GM19328 (cell line): ENCODE data around the gene SAMD5.

Experiments
- ATAC-seq: cut with Tn5 transposase; IDR thresholded peaks from one replicate; pipeline ENCODE4 v1.9.1; 2021; ENCODE audit warnings: mild to moderate bottlenecking, moderate library complexity; ENCODE audit not compliant: unreplicated experiment

The SAMD5 gene

GRCh38 chr6:147508042-147508865 is at the start of gene SAMD5:
Gene SAMD5 (plus strand): TSS chr6:147508690. CDS start chr6:147508929, 239 bp downstream.
- peak; percentile 60 for ATAC-seq

GRCh38 chr6:147459780-147460179 is 48.7 kb upstream of the SAMD5 start:
- ATAC-seq, result no peak

- no peak for ATAC-seq
Measured at GRCh38 chr6:147463651-147464050, 44.8 kb upstream of the SAMD5 start.

- no peak for ATAC-seq
Measured at GRCh38 chr6:147467428-147467827, 41.1 kb upstream of the SAMD5 start.

GRCh38 chr6:147467886-147468285 is 40.6 kb upstream of the SAMD5 start:
- no peak for ATAC-seq

GRCh38 chr6:147468634-147469033 is 39.9 kb upstream of the SAMD5 start:
- no peak for ATAC-seq

GRCh38 chr6:147479857-147480256 is 28.6 kb upstream of the SAMD5 start:
- no peak for ATAC-seq

GRCh38 chr6:147486683-147487082 is 21.8 kb upstream of the SAMD5 start:
- ATAC-seq, result no peak

GRCh38 chr6:147497472-147497871 is 11.0 kb upstream of the SAMD5 start:
- no peak for ATAC-seq

GRCh38 chr6:147503587-147503986 is 4.9 kb upstream of the SAMD5 start:
- no peak for ATAC-seq

GRCh38 chr6:147504848-147505247 is 3.6 kb upstream of the SAMD5 start:
- no peak for ATAC-seq

- ATAC-seq, result no peak
Measured at GRCh38 chr6:147506704-147507114, 1.8 kb upstream of the SAMD5 start.

GRCh38 chr6:147507162-147508041 is 1.1 kb upstream of the SAMD5 start:
- ATAC-seq, result no peak

- no peak for ATAC-seq
Measured at GRCh38 chr6:147508866-147509608, 547 bp downstream of the SAMD5 start.

GRCh38 chr6:147509891-147510290 is 1.4 kb downstream of the SAMD5 start:
- ATAC-seq, result no peak

- ATAC-seq, result no peak
Measured at GRCh38 chr6:147510929-147511590, 2.6 kb downstream of the SAMD5 start.

- no peak for ATAC-seq
Measured at GRCh38 chr6:147514831-147515230, 6.3 kb downstream of the SAMD5 start.

GRCh38 chr6:147515327-147515726 is 6.8 kb downstream of the SAMD5 start:
- no peak for ATAC-seq

- no peak for ATAC-seq
Measured at GRCh38 chr6:147522597-147522996, 14.1 kb downstream of the SAMD5 start.

- ATAC-seq, result no peak
Measured at GRCh38 chr6:147525519-147526209, 17.2 kb downstream of the SAMD5 start.
